Measurements from ENCODE around the gene PEX11G.

PEX11G gene

GRCh38 chr19:7529610-7530490 is 41.0 kb upstream of the PEX11G start:
- DNase-seq (ENCODE audit: low read depth), result no peak
- no peak overlapping the region for H3K4me3 ChIP-seq (ENCODE audit: low read length)
- TF ChIP-seq CTCF (IDR thresholded peaks at IDR 0.05; ENCODE audit: insufficient read depth, low read depth, low read length, missing control alignments), result no peak

DNA sequence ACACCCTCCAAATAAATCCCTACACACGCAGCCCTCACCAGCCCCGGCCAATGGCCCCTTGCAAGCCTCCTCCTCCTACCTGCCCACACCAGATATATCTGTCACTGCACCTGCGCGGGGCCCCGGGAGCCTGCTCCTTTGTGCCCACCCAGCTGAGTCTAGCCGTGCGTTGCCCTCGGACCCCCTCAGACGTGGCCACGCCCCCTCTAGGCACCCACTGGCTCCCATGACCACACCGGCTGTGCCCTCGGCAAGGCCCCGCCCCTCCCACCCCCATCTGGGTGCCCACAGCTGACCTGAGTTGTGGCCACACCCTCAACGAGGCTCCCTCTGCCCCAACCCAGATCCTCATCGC is 40.4 kb upstream of the PEX11G start:
- no peak overlapping the region for H3K4me3 ChIP-seq (ENCODE audit: low read length)
- TF ChIP-seq CTCF (IDR thresholded peaks at IDR 0.05; ENCODE audit: insufficient read depth, low read depth, low read length, missing control alignments), result no peak
- DNase-seq (ENCODE audit: low read depth), result no peak

GRCh38 chr19:7528522-7529245 is 39.8 kb upstream of the PEX11G start:
- no peak for DNase-seq (ENCODE audit: low read depth)
- H3K4me3 ChIP-seq (ENCODE audit: low read length), result no peak overlapping the region
- TF ChIP-seq CTCF (IDR thresholded peaks at IDR 0.05; ENCODE audit: insufficient read depth, low read depth, low read length, missing control alignments), result no peak

- no peak for DNase-seq (ENCODE audit: low read depth)
- no peak for TF ChIP-seq CTCF (IDR thresholded peaks at IDR 0.05; ENCODE audit: insufficient read depth, low read depth, low read length, missing control alignments)
These were observed 39.3 kb upstream of the PEX11G start for GRCh38 chr19:7528192-7528519.

DNA sequence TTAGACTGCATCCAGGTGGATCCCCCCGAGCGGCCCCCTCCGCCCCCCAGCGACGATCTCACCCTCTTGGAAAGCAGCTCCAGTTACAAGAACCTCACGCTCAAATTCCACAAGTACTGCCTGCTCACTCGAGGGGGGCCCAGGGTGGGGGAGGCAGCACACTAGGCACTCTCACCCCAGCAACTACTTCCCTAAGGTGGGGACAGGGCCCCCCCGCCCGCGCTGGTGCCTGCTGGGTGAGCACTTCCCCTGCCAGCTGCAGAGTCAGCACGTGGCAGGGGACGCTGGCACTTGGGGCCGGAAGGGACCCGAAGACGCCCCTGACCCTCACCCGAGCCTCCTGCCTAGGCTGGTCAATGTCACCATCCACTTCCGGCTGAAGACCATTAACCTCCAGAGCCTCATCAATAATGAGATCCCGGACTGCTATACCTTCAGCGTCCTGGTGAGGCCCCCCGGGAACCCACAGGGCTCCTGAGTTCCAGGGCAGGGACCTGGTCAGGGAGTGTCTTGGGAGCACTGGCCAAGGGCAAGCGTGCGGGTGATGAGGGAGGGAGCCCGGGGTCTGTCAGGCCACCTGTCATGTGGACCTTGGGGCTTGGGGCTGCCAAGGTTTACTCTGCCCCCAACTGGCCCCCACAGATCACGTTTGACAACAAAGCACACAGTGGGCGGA is 38.8 kb upstream of the PEX11G start:
- H3K4me3 ChIP-seq (ENCODE audit: low read length), result no peak overlapping the region
- no peak for DNase-seq (ENCODE audit: low read depth)
- TF ChIP-seq CTCF (IDR thresholded peaks at IDR 0.05; ENCODE audit: insufficient read depth, low read depth, low read length, missing control alignments), result no peak

More at GRCh38 chr19:7528192-7528519, 39.3 kb upstream of the PEX11G start:
- H3K4me3 ChIP-seq (ENCODE audit: low read length), result no peak overlapping the region

DNA sequence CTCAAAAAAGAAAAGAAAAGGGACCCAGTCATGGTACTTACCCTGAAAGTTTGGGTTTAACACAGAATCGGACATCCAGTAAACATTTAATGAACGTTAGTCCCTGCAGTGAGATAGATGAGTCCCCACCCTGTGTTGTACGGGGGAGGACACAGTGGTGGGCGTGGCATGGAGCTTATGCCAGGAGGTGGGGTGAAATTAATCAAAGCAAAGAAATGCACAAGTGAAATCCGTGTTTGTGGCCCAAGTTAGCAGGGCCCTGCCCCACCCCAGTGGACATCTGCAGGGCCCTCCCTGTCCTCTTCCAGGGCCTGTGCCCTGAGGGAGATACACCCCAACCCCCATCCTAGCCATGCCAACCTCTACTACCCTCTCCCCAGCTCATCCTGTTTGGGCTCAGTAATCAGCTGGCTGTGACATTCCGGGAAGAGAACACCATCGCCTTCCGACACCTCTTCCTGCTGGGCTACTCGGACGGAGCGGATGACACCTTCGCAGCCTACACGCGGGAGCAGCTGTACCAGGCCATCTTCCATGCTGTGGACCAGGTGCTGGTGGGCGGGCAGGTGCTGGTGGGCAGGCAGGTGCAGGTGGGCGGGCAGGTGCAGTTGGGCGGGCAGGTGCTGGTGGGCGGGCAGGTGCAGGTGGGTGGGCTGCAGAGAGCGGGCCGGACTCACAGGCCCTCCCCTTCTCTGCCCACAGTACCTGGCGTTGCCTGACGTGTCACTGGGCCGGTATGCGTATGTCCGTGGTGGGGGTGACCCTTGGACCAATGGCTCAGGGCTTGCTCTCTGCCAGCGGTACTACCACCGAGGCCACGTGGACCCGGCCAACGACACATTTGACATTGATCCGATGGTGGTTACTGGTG is 37.5 kb upstream of the PEX11G start:
- no peak for DNase-seq (ENCODE audit: low read depth)
- TF ChIP-seq CTCF (IDR thresholded peaks at IDR 0.05; ENCODE audit: insufficient read depth, low read depth, low read length, missing control alignments), result no peak
- no peak overlapping the region for H3K4me3 ChIP-seq (ENCODE audit: low read length)
